Gastrocnemius medialis (tissue), 4 donors: ENCODE results near the gene INTS15. TPM values are rescaled to one million over a fixed set of nuclear protein-coding genes. Genes with fewer than 3 reads are reported as not detected.
"Not testable (repeated sequence)": the region's sequence is repeated elsewhere in the genome, so short reads cannot be mapped to it uniquely, and the experiment has no call there.

Experiments
- ATAC-seq, 2 donors: fragments of 150-250 bp; one replicate each; pipeline ENCODE4 v1.9.1; 2016
- DNase-seq, 2 donors: peaks; one replicate each; pipeline ENCODE4 v3.0.0-alpha.2; 2019
- H3K27ac ChIP-seq, 4 donors: fragments of 200-600 bp; sonication (generic); 1 replicate in 1 of 4; 2 replicates in 3 of 4; pipeline ENCODE4 v1.5.1; 2016 to 2018; ENCODE audit warnings: mild to moderate bottlenecking in 2 of 4, moderate library complexity in 1 of 4
- H3K27me3 ChIP-seq, 3 donors: fragments of 200-600 bp; sonication (generic) in 2 of 3; 1 replicate in 1 of 3; 2 replicates in 2 of 3; pipeline versions ENCODE4 v1.5.1 to v1.6.0; 2016 to 2019; ENCODE audit warnings: mild to moderate bottlenecking in 1 of 3, moderate library complexity in 1 of 3
- H3K36me3 ChIP-seq, 2 donors: fragments of 200-600 bp; sonication (generic) in 1 of 2; one replicate each; pipeline ENCODE4 v1.5.1; 2017 to 2018
- H3K4me1 ChIP-seq, 2 donors: fragments of 200-600 bp; sonication (generic) in 1 of 2; one replicate each; pipeline ENCODE4 v1.5.1; 2016 to 2017; ENCODE audit warnings: mild to moderate bottlenecking in 2 of 2
- H3K4me3 ChIP-seq, 4 donors: fragments of 200-600 bp; sonication (generic) in 3 of 4; 1 replicate in 1 of 4; 2 replicates in 3 of 4; pipeline ENCODE4 v1.5.1; 2016 to 2019; ENCODE audit warnings: mild to moderate bottlenecking in 2 of 4
- H3K9me3 ChIP-seq, 3 donors: fragments of 200-600 bp; sonication (generic) in 2 of 3; 1 replicate in 1 of 3; 2 replicates in 2 of 3; pipeline ENCODE4 v1.5.1; 2016 to 2019
- POLR2A ChIP-seq, 2 donors: fragments of 450-650 bp; IDR thresholded peaks; one replicate each; pipeline ENCODE4 v1.6.1; 2017; ENCODE audit warnings: antibody characterized with exemption in 2 of 2, mild to moderate bottlenecking in 2 of 2, moderate library complexity in 2 of 2
- in situ Hi-C, 4 donors: fragments of 200-750 bp; cut with MboI; loops; one replicate each; pipeline versions ENCODE4 v1.15.0 to v1.8.0; 2017; ENCODE audit warnings: low sequenced_read_pairs in 4 of 4
- intact Hi-C: fragments of 100-400 bp; cut with DNase I; formaldehyde crosslinking; loops from one replicate; pipeline ENCODE4 v1.15.1; 2023; ENCODE audit warnings: low total_unique reads
- total RNA-seq, 4 donors: library from RNA; depleted of rRNA; stranded (reverse); fragments of >200 nt; gene quantifications; one replicate each; pipeline versions ENCODE4 v1.1.0 to v1.2.3, GENCODE V29; 2016
- TF ChIP-seq, protein P1 (sequence below), 5 experiments: fragments of 450-650 bp in 3 of 5; fragments of 200-600 bp in 2 of 5; sonication (generic) in 2 of 5; IDR thresholded peaks in 4 of 5; conservative IDR thresholded peaks in 1 of 5; 1 replicate in 4 of 5; 2 replicates in 1 of 5; pipeline ENCODE4 v1.5.1; 2016 to 2019; ENCODE audit warnings: antibody characterized with exemption in 5 of 5, mild to moderate bottlenecking in 3 of 5, moderate library complexity in 3 of 5

The INTS15 gene
- total RNA-seq, 4 donors from 2014 or later: 20.1 to 30.4 (median 26.1) TPM

DNA sequence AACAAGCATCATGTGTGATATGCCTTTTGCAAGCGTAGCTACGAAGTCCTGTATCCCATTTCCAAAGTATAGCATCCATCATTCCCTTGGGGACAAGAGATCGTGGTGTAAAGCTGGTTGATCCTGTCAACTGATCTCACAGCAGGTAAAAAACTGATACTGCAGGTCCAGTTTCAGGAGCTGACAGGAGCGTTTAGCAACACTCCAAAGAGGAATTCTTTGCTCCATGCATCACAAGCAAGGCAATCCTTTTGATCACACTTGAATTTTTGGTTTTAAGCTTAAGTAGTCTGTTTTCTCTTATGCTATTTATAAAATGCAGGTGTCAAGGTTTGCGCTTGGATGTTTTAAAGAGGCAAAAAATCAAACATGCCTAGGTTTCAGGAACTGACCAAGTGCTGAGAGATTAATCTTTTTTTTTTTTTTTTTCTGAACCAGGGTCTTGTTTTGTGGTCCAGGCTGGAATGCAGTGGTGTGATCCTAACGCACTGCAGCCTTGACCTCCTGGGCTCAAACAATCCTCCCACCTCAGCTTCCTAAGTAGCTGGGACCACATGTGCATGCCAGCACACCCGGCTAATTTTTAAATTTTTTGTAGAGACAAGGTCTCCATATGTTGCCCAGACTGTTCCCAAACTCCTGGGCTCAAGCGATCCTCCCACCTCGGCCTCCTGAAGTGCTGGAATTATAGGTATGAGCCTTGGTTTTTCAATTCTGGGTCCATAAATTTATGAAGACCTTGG lies 14.4 kb upstream of the INTS15 start:
- no peak for TF ChIP-seq POLR2A (IDR thresholded peaks at IDR 0.05)
- TF ChIP-seq, protein P1, sequence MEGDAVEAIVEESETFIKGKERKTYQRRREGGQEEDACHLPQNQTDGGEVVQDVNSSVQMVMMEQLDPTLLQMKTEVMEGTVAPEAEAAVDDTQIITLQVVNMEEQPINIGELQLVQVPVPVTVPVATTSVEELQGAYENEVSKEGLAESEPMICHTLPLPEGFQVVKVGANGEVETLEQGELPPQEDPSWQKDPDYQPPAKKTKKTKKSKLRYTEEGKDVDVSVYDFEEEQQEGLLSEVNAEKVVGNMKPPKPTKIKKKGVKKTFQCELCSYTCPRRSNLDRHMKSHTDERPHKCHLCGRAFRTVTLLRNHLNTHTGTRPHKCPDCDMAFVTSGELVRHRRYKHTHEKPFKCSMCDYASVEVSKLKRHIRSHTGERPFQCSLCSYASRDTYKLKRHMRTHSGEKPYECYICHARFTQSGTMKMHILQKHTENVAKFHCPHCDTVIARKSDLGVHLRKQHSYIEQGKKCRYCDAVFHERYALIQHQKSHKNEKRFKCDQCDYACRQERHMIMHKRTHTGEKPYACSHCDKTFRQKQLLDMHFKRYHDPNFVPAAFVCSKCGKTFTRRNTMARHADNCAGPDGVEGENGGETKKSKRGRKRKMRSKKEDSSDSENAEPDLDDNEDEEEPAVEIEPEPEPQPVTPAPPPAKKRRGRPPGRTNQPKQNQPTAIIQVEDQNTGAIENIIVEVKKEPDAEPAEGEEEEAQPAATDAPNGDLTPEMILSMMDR (IDR thresholded peaks at IDR 0.05 in 4 of 5, conservative IDR thresholded peaks at IDR 0.05 in 1 of 5): no peak
- DNase-seq (no peak), ATAC-seq (no peak)
- peaks cover 0 to 5% of the 10 kb centered on the region in 2 donors for H3K36me3 ChIP-seq
- intact Hi-C loops (loop anchor here (10.0 kb wide), 2 partner anchors 61 to 129 kb away; partner anchors contain the start of gene ZNF12), in situ Hi-C loops (no loop called here)
- H3K27ac ChIP-seq: no peak overlapping the region
- H3K9me3 ChIP-seq: no peaks in the 10 kb centered on the region
- H3K4me1 ChIP-seq: peaks cover 0 to 5% of the 10 kb centered on the region in 2 donors
- no peaks in the 10 kb centered on the region for H3K27me3 ChIP-seq
- no peak overlapping the region for H3K4me3 ChIP-seq

DNA sequence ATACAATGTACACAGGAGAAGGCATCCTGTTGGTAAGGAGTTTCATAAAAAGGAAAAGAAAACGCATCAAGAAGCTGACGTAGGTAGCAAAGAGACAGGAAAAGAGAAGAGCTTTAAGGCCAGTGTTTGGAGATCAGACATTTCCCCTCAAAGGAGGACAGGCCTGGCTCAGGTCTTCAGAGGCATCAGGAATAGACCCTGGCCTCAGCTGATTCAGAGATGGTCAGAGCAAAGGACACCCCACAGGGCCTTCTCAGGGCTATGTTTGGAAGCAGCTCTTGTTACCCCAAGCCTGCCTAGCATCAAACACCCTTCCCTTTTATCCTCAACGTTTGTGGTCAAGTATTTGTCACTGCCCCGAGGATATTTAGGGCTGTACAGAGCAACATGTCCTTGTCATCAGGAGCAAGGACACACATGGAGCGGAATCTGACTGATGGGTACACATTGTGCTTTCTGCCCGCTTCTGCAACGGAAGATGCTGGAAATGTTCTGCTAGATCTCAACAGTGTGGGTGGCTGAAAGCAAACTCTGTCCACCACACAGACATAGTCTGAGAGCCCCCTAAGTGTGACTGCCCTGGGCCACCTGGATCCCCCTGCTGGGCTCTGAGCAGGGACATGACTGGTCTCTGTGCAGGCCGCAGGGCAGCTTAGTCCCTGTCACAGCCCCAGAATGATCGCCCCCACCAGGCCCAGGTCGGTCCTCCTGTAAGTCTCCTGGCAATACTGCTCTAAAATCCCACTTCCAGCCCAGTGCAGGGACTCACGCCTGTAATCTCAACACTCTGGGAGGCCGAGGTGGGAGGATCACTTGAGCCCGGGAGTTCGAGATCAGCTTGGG lies 13.6 kb upstream of the INTS15 start:
- peak overlapping the region; percentile 70 to 88 (median 77) for H3K4me3 ChIP-seq
- TF ChIP-seq, protein P1 (IDR thresholded peaks at IDR 0.05 in 4 of 5, conservative IDR thresholded peaks at IDR 0.05 in 1 of 5): no peak
- no peak for TF ChIP-seq POLR2A (IDR thresholded peaks at IDR 0.05)
- peak overlapping the region in 3 of 4 donors; percentile 85 to 95 (median 93) for H3K27ac ChIP-seq
- peaks cover under 1 to 13% of the 10 kb centered on the region in 2 donors for H3K36me3 ChIP-seq
- ATAC-seq: no peak
- H3K27me3 ChIP-seq: no peaks in the 10 kb centered on the region
- intact Hi-C loops: loop anchor here (10.0 kb wide), 2 partner anchors 61 to 129 kb away; partner anchors contain the start of gene ZNF12
- no peak for DNase-seq
- in situ Hi-C loops: no loop called here
- H3K4me1 ChIP-seq: peaks cover 0 to 5% of the 10 kb centered on the region in 2 donors
- no peaks in the 10 kb centered on the region for H3K9me3 ChIP-seq

DNA sequence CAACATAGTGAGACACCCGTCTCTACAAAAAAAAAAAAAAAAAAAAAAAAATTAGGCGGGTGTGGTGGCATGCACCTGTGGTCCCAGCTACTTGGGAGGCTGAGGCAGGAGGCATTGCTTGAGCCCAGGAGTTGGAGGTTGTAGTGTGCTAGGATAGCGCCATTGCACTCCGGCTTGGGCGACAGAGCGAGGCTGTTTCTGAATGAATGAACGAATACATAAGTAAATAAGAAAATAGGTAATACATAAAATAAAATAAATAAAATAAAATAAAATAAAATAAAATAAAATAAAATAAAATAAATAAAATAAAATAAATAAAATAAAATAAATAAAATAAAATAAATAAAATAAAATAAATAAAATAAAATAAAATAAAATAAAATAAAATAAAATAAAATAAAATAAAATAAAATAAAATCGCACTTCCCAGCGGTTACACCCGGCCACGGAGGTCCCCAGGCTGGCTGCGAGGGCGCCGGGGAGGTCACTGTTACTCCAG lies 12.9 kb upstream of the INTS15 start:
- intact Hi-C loops: loop anchor here (1.0 to 10.0 kb wide), 3 partner anchors 13 to 128 kb away; partner anchors contain the start of genes INTS15 and ZNF12
- H3K4me1 ChIP-seq, H3K9me3 ChIP-seq, H3K27me3 ChIP-seq, ATAC-seq, DNase-seq, in situ Hi-C loops: not testable (repeated sequence)
- Histone ChIP-seq H3K36me3 (peaks cover 5 to 20% of the 10 kb centered on the region in 2 donors), H3K27ac (peak overlapping the region; percentile 85 to 95 (median 92)), H3K4me3 (peak overlapping the region; percentile 70 to 88 (median 77))

DNA sequence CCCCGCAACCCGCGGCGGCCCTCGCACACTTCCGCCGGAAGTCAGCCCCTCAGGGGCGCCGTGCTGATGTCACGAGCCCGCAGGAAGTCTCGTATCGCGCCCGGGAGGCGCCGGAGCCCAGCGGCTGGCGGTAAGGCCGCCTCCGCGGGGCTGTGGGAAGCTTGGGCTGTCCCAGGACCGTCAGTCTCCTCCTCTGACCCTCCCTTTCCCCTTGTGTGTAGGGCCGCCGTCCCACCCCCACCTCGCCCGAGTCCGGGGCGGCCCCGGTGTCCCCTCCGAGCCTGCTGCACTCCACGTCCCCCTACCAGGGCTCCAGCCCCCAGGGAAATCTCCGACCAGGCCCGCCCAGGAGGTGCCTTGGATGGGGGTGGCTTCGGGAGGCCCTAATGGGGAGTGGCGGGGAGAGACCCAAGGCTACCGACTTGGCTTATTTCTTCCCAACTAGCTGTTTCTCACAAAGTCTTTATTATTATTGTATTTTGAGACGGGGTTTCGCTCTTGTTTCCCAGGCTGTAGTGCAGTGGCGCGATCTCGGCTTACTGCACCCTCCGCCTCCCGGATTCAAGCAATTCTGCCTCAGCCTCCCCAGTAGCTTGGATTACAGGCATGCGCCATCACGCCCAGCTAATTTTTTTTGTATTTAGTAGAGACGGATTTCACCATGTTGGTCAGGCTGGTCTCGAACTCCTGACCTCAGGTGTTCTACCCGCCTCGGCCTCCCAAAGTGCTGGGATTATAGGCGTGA lies 12.3 kb upstream of the INTS15 start, which contains the start of gene ZDHHC4:
Gene ZDHHC4, plus strand, starts transcription at position 86 of the 745 bp plus-strand sequence. CDS start 3,108 bp downstream, outside the sequence.
- Histone ChIP-seq H3K4me1 (peaks cover 0 to 5% of the 10 kb centered on the region in 2 donors), H3K27ac (peak within 1 kb of the TSS; percentile 85 to 95 (median 92)), H3K27me3 (no peaks in the 10 kb centered on the region), H3K4me3 (peak within 1 kb of the TSS; percentile 70 to 88 (median 77)), H3K9me3 (no peaks in the 10 kb centered on the region), H3K36me3 (peaks cover 8 to 26% of the 10 kb centered on the region in 2 donors)
- peak; percentile 94 to 97 for ATAC-seq
- peak; percentile 69 to 84 for DNase-seq
- intact Hi-C loops (loop anchor here (1.0 to 10.0 kb wide), 3 partner anchors 13 to 127 kb away; partner anchors contain the start of genes INTS15 and ZNF12), in situ Hi-C loops (no loop called here)
- TF ChIP-seq, protein P1 (IDR thresholded peaks at IDR 0.05 in 4 of 5, conservative IDR thresholded peaks at IDR 0.05 in 1 of 5): no peak
- peak; percentile 87 to 92 for TF ChIP-seq POLR2A (IDR thresholded peaks at IDR 0.05)
